ENCODE data around the gene IFNA10. TPM values are rescaled to one million over a fixed set of nuclear protein-coding genes. Genes with fewer than 3 reads are reported as not detected.
A peak's percentile ranks its signal among the peaks of the same experiment; 100 is the strongest.
"Not testable (repeated sequence)": the region's sequence is repeated elsewhere in the genome, so short reads cannot be mapped to it uniquely, and the experiment has no call there.

IFNA10 gene
- total RNA-seq (2014; rRNA removed; shearing (Covaris generic); ENCODE audit: low replicate concordance), result not detected in 2 replicates

- not testable (repeated sequence) for H3K9me3 ChIP-seq, H3K36me3 ChIP-seq, H3K4me3 ChIP-seq, DNase-seq
- peaks cover 28% of the 10 kb centered on the region for H3K27me3 ChIP-seq
Observed at GRCh38 chr9:21207043-21207442, at the start of gene IFNA10. Gene IFNA10, minus strand, starts transcription at chr9:21207143. Its CDS starts 46 bp downstream, at chr9:21207097.

GRCh38 chr9:21255538-21256212 is 48.7 kb upstream of the IFNA10 start:
- peaks cover 70% of the 10 kb centered on the region for H3K27me3 ChIP-seq
- no peak for DNase-seq
- H3K36me3 ChIP-seq, result no peaks in the 10 kb centered on the region
- no peak overlapping the region for H3K4me3 ChIP-seq
- H3K9me3 ChIP-seq, result no peaks in the 10 kb centered on the region

GRCh38 chr9:21252721-21253547 is 46.0 kb upstream of the IFNA10 start:
- Histone ChIP-seq H3K27me3 (peaks cover 84% of the 10 kb centered on the region), H3K4me3 (no peak overlapping the region), H3K9me3 (no peaks in the 10 kb centered on the region), H3K36me3 (no peaks in the 10 kb centered on the region)
- DNase-seq, result peak; percentile 69

DNA sequence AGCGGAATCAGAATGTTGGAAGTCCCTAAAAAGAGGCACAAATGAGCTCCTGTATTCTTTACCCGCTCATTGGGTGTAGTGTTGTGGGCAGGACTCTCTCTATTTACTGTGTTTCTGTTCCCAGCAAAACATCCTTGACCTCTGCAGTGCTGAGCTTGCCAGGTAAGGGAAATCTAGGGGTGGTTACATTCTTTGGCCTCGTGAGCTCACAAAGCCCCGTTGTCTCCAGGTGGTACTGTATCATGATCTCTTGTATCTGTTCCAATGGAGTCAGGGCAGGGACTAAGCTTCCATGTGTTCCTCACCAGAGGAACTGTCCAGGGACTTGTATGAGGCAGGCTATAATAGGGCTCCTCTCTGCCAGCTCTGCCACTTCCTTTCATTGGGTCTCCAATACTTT is 44.7 kb upstream of the IFNA10 start:
- DNase-seq, result no peak
- H3K27me3 ChIP-seq, result peaks cover 77% of the 10 kb centered on the region
- no peaks in the 10 kb centered on the region for H3K9me3 ChIP-seq
- H3K4me3 ChIP-seq, result no peak overlapping the region
- H3K36me3 ChIP-seq, result no peaks in the 10 kb centered on the region

DNA sequence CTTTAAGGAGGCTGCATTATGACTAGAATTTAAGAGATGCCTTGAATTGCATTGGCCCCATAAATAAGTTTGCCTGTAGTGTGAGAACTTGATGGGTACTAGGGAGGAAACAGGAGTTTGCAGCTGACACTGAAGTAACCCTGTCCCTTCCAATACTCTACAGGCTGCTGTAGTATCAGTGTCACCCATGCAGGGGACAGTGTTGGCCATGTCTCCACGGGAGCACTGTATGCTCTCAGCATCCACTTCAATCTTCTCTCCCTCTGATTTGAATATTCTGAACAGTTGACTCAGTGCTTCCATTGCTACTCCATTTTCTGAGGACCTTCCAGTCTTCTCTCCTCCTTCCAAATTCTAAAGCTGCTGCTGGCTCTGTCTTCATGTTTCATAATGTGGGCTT is 44.2 kb upstream of the IFNA10 start:
- DNase-seq, result no peak
- Histone ChIP-seq H3K36me3 (no peaks in the 10 kb centered on the region), H3K27me3 (peaks cover 72% of the 10 kb centered on the region), H3K4me3 (no peak overlapping the region), H3K9me3 (no peaks in the 10 kb centered on the region)

- H3K27me3 ChIP-seq, result peaks cover 56% of the 10 kb centered on the region
- no peak overlapping the region for H3K4me3 ChIP-seq
- no peaks in the 10 kb centered on the region for H3K36me3 ChIP-seq
- DNase-seq, result no peak
- peaks cover 2% of the 10 kb centered on the region; the same call in 1 of the 2 replicates for H3K9me3 ChIP-seq
Observed at GRCh38 chr9:21244836-21245235, 37.9 kb upstream of the IFNA10 start.

- no peak for DNase-seq
- Histone ChIP-seq H3K36me3 (no peaks in the 10 kb centered on the region), H3K27me3 (peaks cover 66% of the 10 kb centered on the region)
Observed at GRCh38 chr9:21239911-21240310, 33.0 kb upstream of the IFNA10 start, which contains the start of gene IFNA14. Gene IFNA14, minus strand, starts transcription at chr9:21240005. Its CDS starts 70 bp downstream, at chr9:21239935.

DNA sequence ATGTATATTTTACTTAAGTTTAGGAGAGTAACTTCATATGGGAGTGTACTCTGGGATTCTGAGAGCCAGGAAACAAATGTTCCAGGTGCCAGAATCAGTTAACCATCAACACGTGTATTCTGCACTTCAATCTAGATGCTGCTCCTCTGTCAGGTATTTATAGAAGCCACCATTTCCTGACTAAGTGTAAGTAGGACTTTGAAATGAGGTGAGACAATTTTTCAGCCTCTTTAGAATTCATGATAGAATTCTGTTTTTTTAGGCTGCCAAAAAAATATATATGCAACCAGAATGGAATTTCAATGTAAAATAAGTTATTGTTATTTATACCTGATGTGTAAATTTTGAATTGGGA is 29.4 kb upstream of the IFNA10 start:
- H3K27me3 ChIP-seq, result peaks cover 38% of the 10 kb centered on the region
- H3K4me3 ChIP-seq, H3K9me3 ChIP-seq, H3K36me3 ChIP-seq, DNase-seq: not testable (repeated sequence)

More at GRCh38 chr9:21239911-21240310, 33.0 kb upstream of the IFNA10 start, which contains the start of gene IFNA14:
- no peak within 1 kb of the TSS for H3K4me3 ChIP-seq
- peaks cover 2% of the 10 kb centered on the region; the same call in 1 of the 2 replicates for H3K9me3 ChIP-seq

DNA sequence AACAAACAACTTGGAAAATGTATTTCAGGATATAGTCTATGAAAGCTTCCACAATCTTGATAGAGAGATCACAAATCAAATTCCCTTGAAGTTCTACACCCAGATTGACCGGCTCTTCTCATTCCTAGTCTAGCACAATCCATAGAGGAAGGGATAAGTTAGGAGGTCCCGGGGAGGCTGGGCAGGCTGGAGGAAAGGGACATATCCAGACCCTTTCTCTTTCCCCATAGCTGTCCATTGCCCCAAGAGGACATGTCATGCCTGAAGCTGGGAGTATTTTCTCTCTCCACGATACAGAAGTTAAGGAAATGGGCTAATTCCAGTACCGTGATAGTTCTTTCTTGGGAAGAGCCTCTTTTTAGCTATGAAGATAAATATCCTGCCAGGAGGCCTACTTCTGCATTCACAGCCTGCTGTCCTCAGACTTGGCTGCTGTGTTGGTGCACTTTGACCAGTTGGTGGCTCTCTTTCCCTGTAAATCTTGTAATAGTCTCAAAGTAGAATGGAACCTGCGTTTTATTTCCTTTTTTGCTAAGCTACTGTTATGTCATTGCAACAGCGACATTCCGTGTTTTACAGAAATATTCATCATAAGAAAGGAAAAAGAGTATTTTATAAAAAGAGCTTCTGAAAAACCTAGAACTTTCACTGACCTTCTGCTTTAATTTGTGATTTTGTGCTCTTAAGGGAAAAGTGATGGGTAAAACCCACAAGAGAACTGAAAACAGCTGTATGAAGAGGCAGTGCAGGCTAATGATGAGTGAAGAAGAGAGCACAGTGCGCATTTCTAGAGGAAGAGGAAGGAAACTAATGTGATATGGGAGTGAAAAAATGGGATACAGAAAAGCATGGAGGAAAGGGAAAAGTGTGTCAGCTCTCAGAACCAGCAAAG is 28.8 kb upstream of the IFNA10 start:
- H3K9me3 ChIP-seq, H3K4me3 ChIP-seq, H3K36me3 ChIP-seq: not testable (repeated sequence)
- peak; percentile 72 for DNase-seq
- peaks cover 32% of the 10 kb centered on the region for H3K27me3 ChIP-seq

GRCh38 chr9:21234153-21234687 is 27.3 kb upstream of the IFNA10 start:
- Histone ChIP-seq H3K27me3 (peaks cover 23% of the 10 kb centered on the region), H3K4me3 (no peak overlapping the region), H3K9me3 (no peaks in the 10 kb centered on the region; the same call in 1 of the 2 replicates), H3K36me3 (no peaks in the 10 kb centered on the region)
- DNase-seq, result no peak

DNA sequence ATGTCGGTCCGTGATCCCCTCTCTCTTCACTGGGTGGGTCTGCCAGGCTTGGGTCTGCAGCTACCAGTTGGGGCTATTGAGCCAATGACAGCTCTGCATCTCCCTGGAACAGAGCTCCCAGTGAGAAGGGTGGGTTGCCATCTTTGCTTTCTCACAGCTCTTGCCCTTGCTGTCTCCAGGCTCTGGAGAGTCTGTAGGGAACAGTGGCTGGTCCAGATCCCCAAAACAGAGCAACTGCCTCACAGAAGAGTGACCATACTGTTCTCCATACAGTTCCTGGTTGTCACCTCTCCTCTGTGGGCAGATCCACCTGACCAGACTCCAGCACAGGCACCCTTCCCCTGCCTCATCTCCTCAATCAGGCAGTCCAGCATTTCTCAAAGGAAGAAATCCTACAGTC is 26.3 kb upstream of the IFNA10 start:
- Histone ChIP-seq H3K36me3 (no peaks in the 10 kb centered on the region), H3K27me3 (peaks cover 17% of the 10 kb centered on the region), H3K9me3 (no peaks in the 10 kb centered on the region; the same call in 1 of the 2 replicates), H3K4me3 (no peak overlapping the region)
- DNase-seq, result no peak

- Histone ChIP-seq H3K4me3 (no peak within 1 kb of the TSS), H3K36me3 (no peaks in the 10 kb centered on the region), H3K27me3 (peaks cover 9% of the 10 kb centered on the region), H3K9me3 (peaks cover 6% of the 10 kb centered on the region)
- DNase-seq, result no peak
Observed at GRCh38 chr9:21228122-21228521, 21.2 kb upstream of the IFNA10 start, which contains the start of gene IFNA17. Gene IFNA17, minus strand, starts transcription at chr9:21228222. Its CDS starts 49 bp downstream, at chr9:21228173.

DNA sequence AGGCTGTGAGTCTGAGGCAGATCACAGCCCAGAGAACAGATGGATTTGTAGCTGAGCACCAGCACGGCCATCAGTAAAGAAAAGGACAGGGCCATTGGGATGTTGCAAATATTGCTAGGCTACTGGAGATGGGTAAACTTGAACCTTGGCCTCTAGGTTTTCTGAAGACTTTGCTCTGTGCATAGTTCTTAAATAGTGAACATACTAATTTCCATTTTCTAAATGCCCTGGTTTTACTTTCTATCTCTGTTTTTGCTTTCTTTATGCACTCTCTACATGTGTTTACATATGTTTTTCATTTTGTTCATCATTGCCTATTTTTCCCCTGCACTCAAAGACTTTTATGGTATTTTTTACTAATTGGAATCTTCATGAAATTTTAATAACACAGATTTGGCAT is 10.3 kb upstream of the IFNA10 start, which contains the start of gene IFNA16:
Gene IFNA16, minus strand, starts transcription at position 101 of the 400 bp plus-strand sequence. Its CDS starts 6 bp downstream, at position 95.
- not testable (repeated sequence) for H3K36me3 ChIP-seq, H3K9me3 ChIP-seq, H3K4me3 ChIP-seq, DNase-seq
- peaks cover 50% of the 10 kb centered on the region for H3K27me3 ChIP-seq

GRCh38 chr9:21213411-21214326 is 6.7 kb upstream of the IFNA10 start:
- not testable (repeated sequence) for H3K4me3 ChIP-seq, H3K36me3 ChIP-seq, DNase-seq, H3K9me3 ChIP-seq
- peaks cover 28% of the 10 kb centered on the region for H3K27me3 ChIP-seq

- peaks cover 25% of the 10 kb centered on the region for H3K27me3 ChIP-seq
- H3K4me3 ChIP-seq, DNase-seq, H3K9me3 ChIP-seq, H3K36me3 ChIP-seq: not testable (repeated sequence)
Observed at GRCh38 chr9:21212160-21212559, 5.2 kb upstream of the IFNA10 start.

Data from MG63 (cell line).